Large intestine (tissue), 12 donors: ENCODE measurements around the gene ZW10. TPM values are rescaled to one million over a fixed set of nuclear protein-coding genes. Genes with fewer than 3 reads are reported as not detected.

Experiments used
- DNase-seq, 2 donors: peaks; one replicate each; pipeline versions ENCODE4 v3.0.0 to v3.0.0-alpha.2; 2013
- H3K27ac ChIP-seq: one replicate; pipeline ENCODE4 v1.5.1; 2013; ENCODE audit warnings: low read length
- H3K27me3 ChIP-seq: 2 replicates; pipeline ENCODE4 v1.6.1; 2013; ENCODE audit warnings: low read length; ENCODE audit not compliant: control insufficient read depth, insufficient read depth
- H3K36me3 ChIP-seq: 2 replicates; pipeline ENCODE4 v1.6.1; 2013; ENCODE audit warnings: low read length; ENCODE audit not compliant: control insufficient read depth, insufficient read depth
- H3K4me1 ChIP-seq: one replicate; pipeline ENCODE4 v1.6.1; 2013; ENCODE audit warnings: low read length; ENCODE audit not compliant: control insufficient read depth, insufficient read depth
- H3K4me3 ChIP-seq: one replicate; pipeline ENCODE4 v1.5.1; 2013; ENCODE audit warnings: low read length
- H3K9me3 ChIP-seq: one replicate; pipeline ENCODE4 v1.6.1; 2013; ENCODE audit warnings: mild to moderate bottlenecking, low read depth, low read length, moderate library complexity; ENCODE audit not compliant: control insufficient read depth
- WGBS: methylation state at CpG from one replicate; pipeline ENCODE4 v1.1.5; 2013; ENCODE audit warnings: low lambda C conversion rate; ENCODE audit not compliant: insufficient coverage; 5-methylcytosine and 5-hydroxymethylcytosine counted together
- long read RNA-seq, 11 donors: transcript quantifications; one replicate each; lab custom pipeline, GENCODE V29; 2026
- polyA plus RNA-seq: library from polyadenylated mRNA; unstranded; fragments of 120-200 nt; gene quantifications from one replicate; pipeline ENCODE4 v1.2.1, GENCODE V29; 2013

The ZW10 gene
- polyA plus RNA-seq, result 14.7 TPM
- long read RNA-seq, donor 1, result 0 reads
- long read RNA-seq, donor 2, partial matches to known transcripts, result 0 of 3 reads
- long read RNA-seq, donor 2, other reads (novel, unspliced or antisense), result 0 of 3 reads
- long read RNA-seq, donor 3, result 0 reads
- long read RNA-seq, donor 4, result 0 reads
- long read RNA-seq, donor 5, partial matches to known transcripts, result 0 of 2 reads
- long read RNA-seq, donor 5, other reads (novel, unspliced or antisense), result 0 of 2 reads
- long read RNA-seq, donor 6, partial matches to known transcripts, result 0 of 1 reads
- long read RNA-seq, donor 6, other reads (novel, unspliced or antisense), result 0 of 1 reads
- long read RNA-seq, donor 7, result 0 reads
- long read RNA-seq, donor 8, partial matches to known transcripts, result 6 of 8 reads
- long read RNA-seq, donor 8, other reads (novel, unspliced or antisense), result 0 of 8 reads
- long read RNA-seq, donor 9, result 0 reads
- long read RNA-seq, donor 10, partial matches to known transcripts, result 0 of 2 reads
- long read RNA-seq, donor 10, other reads (novel, unspliced or antisense), result 0 of 2 reads
- long read RNA-seq, donor 11, partial matches to known transcripts, result 5 of 6 reads
- long read RNA-seq, donor 11, other reads (novel, unspliced or antisense), result 0 of 6 reads

GRCh38 chr11:113773416-113774173 lies at the start of gene ZW10:
TSS of gene ZW10 (minus strand) at chr11:113773692. CDS start at chr11:113773666, 26 bp downstream.
- peaks cover 13% of the 10 kb centered on the region for H3K36me3 ChIP-seq
- peak within 1 kb of the TSS; percentile 88 for H3K4me3 ChIP-seq
- no CpG with 5 or more reads among the region's 46 CpGs for WGBS
- H3K27me3 ChIP-seq, result peaks cover 8% of the 10 kb centered on the region
- peak; percentile 97 to 98 for DNase-seq
- H3K4me1 ChIP-seq, result no peaks in the 10 kb centered on the region
- H3K27ac ChIP-seq, result peak within 1 kb of the TSS; percentile 79
- H3K9me3 ChIP-seq, result no peaks in the 10 kb centered on the region

- DNase-seq, result peak in 1 of 2 donors; percentile 22
- WGBS, result no CpG with 5 or more reads among the region's 3 CpGs
- H3K36me3 ChIP-seq, result peaks cover 33% of the 10 kb centered on the region
Observed at GRCh38 chr11:113818426-113818825, 44.9 kb upstream of the ZW10 start.

GRCh38 chr11:113817626-113818025 lies 44.1 kb upstream of the ZW10 start:
- peaks cover 32% of the 10 kb centered on the region for H3K36me3 ChIP-seq
- no peaks in the 10 kb centered on the region for H3K4me1 ChIP-seq
- no peaks in the 10 kb centered on the region for H3K9me3 ChIP-seq
- H3K27me3 ChIP-seq, result no peaks in the 10 kb centered on the region
- DNase-seq, result no peak
- no peak overlapping the region for H3K4me3 ChIP-seq
- no peak overlapping the region for H3K27ac ChIP-seq
- WGBS, result no CpG with 5 or more reads among the region's 6 CpGs

More at GRCh38 chr11:113818426-113818825, 44.9 kb upstream of the ZW10 start:
- no peak overlapping the region for H3K27ac ChIP-seq
- H3K4me1 ChIP-seq, result no peaks in the 10 kb centered on the region
- no peak overlapping the region for H3K4me3 ChIP-seq
- no peaks in the 10 kb centered on the region for H3K27me3 ChIP-seq
- H3K9me3 ChIP-seq, result no peaks in the 10 kb centered on the region

GRCh38 chr11:113817162-113817561 lies 43.7 kb upstream of the ZW10 start:
- Histone ChIP-seq H3K27me3 (no peaks in the 10 kb centered on the region), H3K27ac (no peak overlapping the region)
- no CpG with 5 or more reads among the region's 1 CpG for WGBS

GRCh38 chr11:113814181-113814580 lies 40.7 kb upstream of the ZW10 start:
- DNase-seq, result no peak
- no peak overlapping the region for H3K27ac ChIP-seq
- no peaks in the 10 kb centered on the region for H3K4me1 ChIP-seq
- H3K9me3 ChIP-seq, result no peaks in the 10 kb centered on the region
- peaks cover 16% of the 10 kb centered on the region for H3K36me3 ChIP-seq
- no peaks in the 10 kb centered on the region for H3K27me3 ChIP-seq
- no peak overlapping the region for H3K4me3 ChIP-seq

More at GRCh38 chr11:113817162-113817561, 43.7 kb upstream of the ZW10 start:
- DNase-seq, result no peak
- H3K4me1 ChIP-seq, result no peaks in the 10 kb centered on the region
- H3K9me3 ChIP-seq, result no peaks in the 10 kb centered on the region
- peaks cover 32% of the 10 kb centered on the region for H3K36me3 ChIP-seq
- H3K4me3 ChIP-seq, result no peak overlapping the region

- peak; percentile 9 to 33 for DNase-seq
- H3K36me3 ChIP-seq, result peaks cover 22% of the 10 kb centered on the region
- 60% methylated on average over 1 of the region's 2 CpGs for WGBS
Observed at GRCh38 chr11:113808931-113809330, 35.4 kb upstream of the ZW10 start.

GRCh38 chr11:113806406-113806805 lies 32.9 kb upstream of the ZW10 start:
- Histone ChIP-seq H3K9me3 (no peaks in the 10 kb centered on the region), H3K4me3 (no peak overlapping the region), H3K4me1 (peaks cover 5% of the 10 kb centered on the region), H3K27ac (peak overlapping the region; percentile 58), H3K27me3 (no peaks in the 10 kb centered on the region), H3K36me3 (peaks cover 39% of the 10 kb centered on the region)
- peak; percentile 61 to 74 for DNase-seq
- WGBS, result 80% methylated on average over 1 of the region's 2 CpGs

More at GRCh38 chr11:113808931-113809330, 35.4 kb upstream of the ZW10 start:
- H3K4me3 ChIP-seq, result no peak overlapping the region
- H3K27me3 ChIP-seq, result no peaks in the 10 kb centered on the region
- peak overlapping the region; percentile 59 for H3K27ac ChIP-seq
- H3K9me3 ChIP-seq, result no peaks in the 10 kb centered on the region
- H3K4me1 ChIP-seq, result peaks cover 5% of the 10 kb centered on the region

GRCh38 chr11:113805640-113806039 lies 32.1 kb upstream of the ZW10 start:
- no peaks in the 10 kb centered on the region for H3K27me3 ChIP-seq

GRCh38 chr11:113802621-113803020 lies 29.1 kb upstream of the ZW10 start:
- peaks cover 1% of the 10 kb centered on the region for H3K4me1 ChIP-seq
- H3K9me3 ChIP-seq, result no peaks in the 10 kb centered on the region
- no peaks in the 10 kb centered on the region for H3K27me3 ChIP-seq
- no peak for DNase-seq
- no peak overlapping the region for H3K27ac ChIP-seq
- H3K4me3 ChIP-seq, result no peak overlapping the region
- H3K36me3 ChIP-seq, result peaks cover 47% of the 10 kb centered on the region

More at GRCh38 chr11:113805640-113806039, 32.1 kb upstream of the ZW10 start:
- Histone ChIP-seq H3K27ac (no peak overlapping the region), H3K36me3 (peaks cover 47% of the 10 kb centered on the region), H3K4me1 (peaks cover 5% of the 10 kb centered on the region), H3K9me3 (no peaks in the 10 kb centered on the region), H3K4me3 (no peak overlapping the region)
- no peak for DNase-seq

- Histone ChIP-seq H3K27me3 (no peaks in the 10 kb centered on the region), H3K36me3 (peaks cover 19% of the 10 kb centered on the region), H3K4me1 (no peaks in the 10 kb centered on the region), H3K27ac (no peak overlapping the region), H3K4me3 (no peak overlapping the region), H3K9me3 (no peaks in the 10 kb centered on the region)
- WGBS, result 76% methylated on average over 3 of the region's 3 CpGs
- peak; percentile 8 to 29 for DNase-seq
Observed at GRCh38 chr11:113796663-113797259, 23.3 kb upstream of the ZW10 start.
